ENCODE data around the gene CAND2. TPM values are rescaled to one million over a fixed set of nuclear protein-coding genes. Genes with fewer than 3 reads are reported as not detected.

The CAND2 gene
- total and polyA plus RNA-seq, 2 experiments from 2014 or later, result 5.6 to 20.5 TPM

DNA sequence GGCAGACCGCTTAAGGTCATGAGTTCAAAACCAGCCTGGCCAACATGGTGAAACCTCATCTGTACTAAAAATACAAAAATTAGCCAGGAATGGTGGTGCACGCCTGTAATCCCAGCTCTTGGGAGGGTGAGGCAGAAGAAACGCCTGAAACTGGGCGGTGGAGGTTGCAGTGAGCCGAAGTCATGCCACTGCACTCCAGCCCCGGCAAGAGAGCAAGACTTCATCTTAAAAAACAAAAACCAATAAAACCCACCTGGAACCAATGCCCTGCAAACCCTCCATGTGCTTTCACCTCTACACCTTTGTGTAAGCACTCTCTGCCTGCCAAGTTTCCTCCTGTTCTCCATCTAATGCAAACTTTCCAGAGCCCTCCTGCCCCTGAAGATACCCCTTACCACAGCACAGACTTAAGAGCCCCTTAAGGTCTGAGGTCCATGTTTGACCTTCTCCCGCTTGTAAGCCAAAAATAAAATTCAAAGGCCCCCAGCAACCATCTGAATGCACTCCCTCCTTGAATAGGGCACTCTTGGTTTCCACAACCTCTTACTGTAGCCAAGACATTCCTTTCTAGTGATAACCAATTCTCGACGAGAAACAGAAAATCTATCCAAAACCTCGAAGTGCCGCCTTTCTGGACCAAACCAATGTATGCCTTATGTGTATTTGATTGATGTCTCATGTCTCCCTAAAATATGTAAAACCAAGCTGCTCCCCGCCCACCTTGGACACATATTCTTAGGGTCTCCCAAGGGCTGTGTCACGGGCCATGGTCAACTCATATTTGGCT lies 41.9 kb downstream of the CAND2 start (continued):
- TF ChIP-seq, protein P1, sequence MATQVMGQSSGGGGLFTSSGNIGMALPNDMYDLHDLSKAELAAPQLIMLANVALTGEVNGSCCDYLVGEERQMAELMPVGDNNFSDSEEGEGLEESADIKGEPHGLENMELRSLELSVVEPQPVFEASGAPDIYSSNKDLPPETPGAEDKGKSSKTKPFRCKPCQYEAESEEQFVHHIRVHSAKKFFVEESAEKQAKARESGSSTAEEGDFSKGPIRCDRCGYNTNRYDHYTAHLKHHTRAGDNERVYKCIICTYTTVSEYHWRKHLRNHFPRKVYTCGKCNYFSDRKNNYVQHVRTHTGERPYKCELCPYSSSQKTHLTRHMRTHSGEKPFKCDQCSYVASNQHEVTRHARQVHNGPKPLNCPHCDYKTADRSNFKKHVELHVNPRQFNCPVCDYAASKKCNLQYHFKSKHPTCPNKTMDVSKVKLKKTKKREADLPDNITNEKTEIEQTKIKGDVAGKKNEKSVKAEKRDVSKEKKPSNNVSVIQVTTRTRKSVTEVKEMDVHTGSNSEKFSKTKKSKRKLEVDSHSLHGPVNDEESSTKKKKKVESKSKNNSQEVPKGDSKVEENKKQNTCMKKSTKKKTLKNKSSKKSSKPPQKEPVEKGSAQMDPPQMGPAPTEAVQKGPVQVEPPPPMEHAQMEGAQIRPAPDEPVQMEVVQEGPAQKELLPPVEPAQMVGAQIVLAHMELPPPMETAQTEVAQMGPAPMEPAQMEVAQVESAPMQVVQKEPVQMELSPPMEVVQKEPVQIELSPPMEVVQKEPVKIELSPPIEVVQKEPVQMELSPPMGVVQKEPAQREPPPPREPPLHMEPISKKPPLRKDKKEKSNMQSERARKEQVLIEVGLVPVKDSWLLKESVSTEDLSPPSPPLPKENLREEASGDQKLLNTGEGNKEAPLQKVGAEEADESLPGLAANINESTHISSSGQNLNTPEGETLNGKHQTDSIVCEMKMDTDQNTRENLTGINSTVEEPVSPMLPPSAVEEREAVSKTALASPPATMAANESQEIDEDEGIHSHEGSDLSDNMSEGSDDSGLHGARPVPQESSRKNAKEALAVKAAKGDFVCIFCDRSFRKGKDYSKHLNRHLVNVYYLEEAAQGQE (IDR thresholded peaks at IDR 0.05; ENCODE audit: unreplicated experiment), result no peak
- TF ChIP-seq EZH2 (IDR thresholded peaks at IDR 0.05; ENCODE audit: low read depth, unreplicated experiment) (no peak), CREB1 (CRISPR knock-in tag; IDR thresholded peaks at IDR 0.05; ENCODE audit: low read depth) (no peak), STAT1 (IDR thresholded peaks at IDR 0.05; ENCODE audit: unreplicated experiment) (no peak)

DNA sequence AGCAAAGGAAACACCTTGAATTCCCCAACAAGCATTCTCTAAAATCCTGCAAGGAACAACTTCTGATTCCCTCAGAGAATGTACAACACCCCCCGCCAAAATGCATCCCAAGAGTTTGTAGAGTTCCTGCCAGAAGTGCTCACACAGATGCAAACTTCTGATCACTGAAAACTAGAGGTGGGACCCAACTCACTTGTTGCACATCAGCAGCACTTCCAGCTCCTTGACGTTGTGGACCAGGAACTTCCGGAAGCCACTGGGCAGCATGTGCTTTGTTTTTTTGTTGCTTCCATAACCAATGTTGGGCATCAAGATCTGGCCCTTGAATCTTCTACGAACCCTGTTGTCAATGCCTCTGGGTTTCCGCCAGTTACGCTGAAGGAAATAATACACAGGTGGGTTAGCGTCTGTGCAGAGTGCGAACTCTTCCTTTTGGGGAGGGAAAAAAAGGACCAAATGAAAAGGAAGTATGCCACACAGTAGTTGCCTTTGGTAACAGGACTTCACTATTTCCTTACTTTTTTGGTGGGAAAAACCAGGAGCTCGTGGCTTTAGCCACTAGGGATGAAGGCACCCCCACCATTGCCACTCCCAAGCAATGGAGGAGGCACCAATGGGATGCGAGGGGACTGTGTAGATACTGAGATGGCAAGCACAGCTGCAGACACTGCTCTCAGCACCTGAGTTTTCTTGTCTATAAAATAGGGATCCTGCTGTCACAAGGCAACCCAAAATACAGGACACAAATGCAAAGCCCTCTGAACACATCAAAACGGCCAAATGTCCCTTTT lies 42.9 kb downstream of the CAND2 start:
- H3K36me3 ChIP-seq (ENCODE audit: insufficient read depth), result peaks cover 65% of the 10 kb centered on the region
- peak overlapping the region; percentile 99 for H3K27ac Mint-ChIP-seq
- H2AFZ ChIP-seq, result no peak overlapping the region
- peaks cover 61% of the 10 kb centered on the region for H4K20me1 ChIP-seq (replicated peaks; ENCODE audit: insufficient read depth)
- peak overlapping the region; percentile 99 for H3K4me3 Mint-ChIP-seq
- H3K27me3 ChIP-seq (ENCODE audit: insufficient read depth), result no peaks in the 10 kb centered on the region
- peak overlapping the region; percentile 77 for H3K27ac ChIP-seq (ENCODE audit: low read depth)
- H3K79me2 ChIP-seq (replicated peaks; ENCODE audit: insufficient read depth), result peaks cover 65% of the 10 kb centered on the region
- DNase-seq (ENCODE audit: low spot score), result no peak
- peaks cover 73% of the 10 kb centered on the region for H3K36me3 Mint-ChIP-seq (ENCODE audit: low read depth)
- no peaks in the 10 kb centered on the region; the same call in 2 of the 3 replicates for H3K9me3 Mint-ChIP-seq
- H3K9me2 ChIP-seq (ENCODE audit: insufficient read depth), result no peaks in the 10 kb centered on the region
- H3K4me1 ChIP-seq (ENCODE audit: insufficient read depth), result peaks cover 56% of the 10 kb centered on the region
- ATAC-seq, result no peak
- H3K27me3 Mint-ChIP-seq (ENCODE audit: insufficient read depth, low read depth, poor library complexity), result peaks cover 21% of the 10 kb centered on the region
- H3K4me1 Mint-ChIP-seq, result peaks cover 59% of the 10 kb centered on the region
- peak overlapping the region; percentile 94 for H3K4me3 ChIP-seq
- peaks cover 61% of the 10 kb centered on the region for H3F3A ChIP-seq (replicated peaks; ENCODE audit: low read depth)
- H3K4me2 ChIP-seq, result peak overlapping the region; percentile 100
- no peak for TF ChIP-seq EZH2 (IDR thresholded peaks at IDR 0.05; ENCODE audit: low read depth, unreplicated experiment)
- no peak for TF ChIP-seq ZNF331 (CRISPR knock-in tag; IDR thresholded peaks at IDR 0.05; ENCODE audit: low read depth)
- TF ChIP-seq EZH2phosphoT487 (IDR thresholded peaks at IDR 0.05; ENCODE audit: unreplicated experiment), result no peak
- no peak for TF ChIP-seq POLR2AphosphoS5 (IDR thresholded peaks at IDR 0.05; ENCODE audit: low read depth)
- TF ChIP-seq STAT1 (IDR thresholded peaks at IDR 0.05; ENCODE audit: unreplicated experiment), result no peak
- TF ChIP-seq, protein P2, sequence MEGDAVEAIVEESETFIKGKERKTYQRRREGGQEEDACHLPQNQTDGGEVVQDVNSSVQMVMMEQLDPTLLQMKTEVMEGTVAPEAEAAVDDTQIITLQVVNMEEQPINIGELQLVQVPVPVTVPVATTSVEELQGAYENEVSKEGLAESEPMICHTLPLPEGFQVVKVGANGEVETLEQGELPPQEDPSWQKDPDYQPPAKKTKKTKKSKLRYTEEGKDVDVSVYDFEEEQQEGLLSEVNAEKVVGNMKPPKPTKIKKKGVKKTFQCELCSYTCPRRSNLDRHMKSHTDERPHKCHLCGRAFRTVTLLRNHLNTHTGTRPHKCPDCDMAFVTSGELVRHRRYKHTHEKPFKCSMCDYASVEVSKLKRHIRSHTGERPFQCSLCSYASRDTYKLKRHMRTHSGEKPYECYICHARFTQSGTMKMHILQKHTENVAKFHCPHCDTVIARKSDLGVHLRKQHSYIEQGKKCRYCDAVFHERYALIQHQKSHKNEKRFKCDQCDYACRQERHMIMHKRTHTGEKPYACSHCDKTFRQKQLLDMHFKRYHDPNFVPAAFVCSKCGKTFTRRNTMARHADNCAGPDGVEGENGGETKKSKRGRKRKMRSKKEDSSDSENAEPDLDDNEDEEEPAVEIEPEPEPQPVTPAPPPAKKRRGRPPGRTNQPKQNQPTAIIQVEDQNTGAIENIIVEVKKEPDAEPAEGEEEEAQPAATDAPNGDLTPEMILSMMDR (conservative IDR thresholded peaks at IDR 0.05; ENCODE audit: low read depth in 2 of 2), result no peak
- TF ChIP-seq, protein P1 (IDR thresholded peaks at IDR 0.05; ENCODE audit: unreplicated experiment), result no peak
- no peak for TF ChIP-seq ZNF114 (CRISPR knock-in tag; IDR thresholded peaks at IDR 0.05)
- TF ChIP-seq CREB1 (CRISPR knock-in tag; IDR thresholded peaks at IDR 0.05; ENCODE audit: low read depth), result no peak
- TF ChIP-seq, protein P3, sequence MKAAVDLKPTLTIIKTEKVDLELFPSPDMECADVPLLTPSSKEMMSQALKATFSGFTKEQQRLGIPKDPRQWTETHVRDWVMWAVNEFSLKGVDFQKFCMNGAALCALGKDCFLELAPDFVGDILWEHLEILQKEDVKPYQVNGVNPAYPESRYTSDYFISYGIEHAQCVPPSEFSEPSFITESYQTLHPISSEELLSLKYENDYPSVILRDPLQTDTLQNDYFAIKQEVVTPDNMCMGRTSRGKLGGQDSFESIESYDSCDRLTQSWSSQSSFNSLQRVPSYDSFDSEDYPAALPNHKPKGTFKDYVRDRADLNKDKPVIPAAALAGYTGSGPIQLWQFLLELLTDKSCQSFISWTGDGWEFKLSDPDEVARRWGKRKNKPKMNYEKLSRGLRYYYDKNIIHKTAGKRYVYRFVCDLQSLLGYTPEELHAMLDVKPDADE (IDR thresholded peaks at IDR 0.05), result no peak
- TF ChIP-seq JUNB (IDR thresholded peaks at IDR 0.05; ENCODE audit: unreplicated experiment), result no peak
- no peak for TF ChIP-seq NANOG (IDR thresholded peaks at IDR 0.05; ENCODE audit: borderline replicate concordance)
